Measurements from ENCODE around the gene VPS45.

GRCh38 chr1:150185481-150185880 lies 117.9 kb downstream of the VPS45 start:
- TF ChIP-seq CTCF (tag by site-specific recombination; IDR thresholded peaks at IDR 0.05) (no peak), ZNF394 (tag by site-specific recombination; IDR thresholded peaks at IDR 0.05; ENCODE audit: borderline replicate concordance) (no peak), OSR2 (tag by site-specific recombination; IDR thresholded peaks at IDR 0.05) (no peak), ZBTB1 (tag by site-specific recombination; IDR thresholded peaks at IDR 0.05) (no peak), ZBTB49 (tag by site-specific recombination; IDR thresholded peaks at IDR 0.05; ENCODE audit: low read depth) (no peak), ZSCAN30 (tag by site-specific recombination; IDR thresholded peaks at IDR 0.05) (no peak), ZNF354C (tag by site-specific recombination; IDR thresholded peaks at IDR 0.05; ENCODE audit: borderline replicate concordance, low read depth) (no peak), ZNF600 (tag by site-specific recombination; IDR thresholded peaks at IDR 0.05) (peak; percentile 36; the same call in 1 of the 2 replicates), ZNF664 (tag by site-specific recombination; IDR thresholded peaks at IDR 0.05) (no peak), ZNF777 (tag by site-specific recombination; IDR thresholded peaks at IDR 0.05; ENCODE audit: borderline replicate concordance) (no peak), ZNF621 (tag by site-specific recombination; IDR thresholded peaks at IDR 0.05) (no peak), ZNF549 (tag by site-specific recombination; IDR thresholded peaks at IDR 0.05) (no peak), PRDM1 (tag by site-specific recombination; IDR thresholded peaks at IDR 0.05) (no peak)
